GM12864 (cell line): ENCODE measurements around the gene HAPLN3.

Experiments
- DNase-seq: peaks from one replicate; pipeline ENCODE4 v3.0.0-alpha.2; 2011; ENCODE audit warnings: low read depth
- H3K4me3 ChIP-seq: 2 replicates; pipeline ENCODE4 v1.5.1; 2011; ENCODE audit warnings: mild to moderate bottlenecking, low read depth, low read length, control low read depth
- CTCF ChIP-seq: IDR thresholded peaks from 2 replicates; pipeline ENCODE4 v1.5.1; 2011; ENCODE audit warnings: low read depth, mild to moderate bottlenecking, moderate library complexity, low read length, control low read depth, inconsistent platforms; ENCODE audit errors: missing control alignments

The HAPLN3 gene

GRCh38 chr15:88898736-88899135 is 3.4 kb upstream of the HAPLN3 start:
- no peak for TF ChIP-seq CTCF
- no peak for DNase-seq

GRCh38 chr15:88897456-88898194 is 2.3 kb upstream of the HAPLN3 start:
- no peak overlapping the region for H3K4me3 ChIP-seq
- peak; percentile 27 for TF ChIP-seq CTCF
- no peak for DNase-seq

More at GRCh38 chr15:88898736-88899135, 3.4 kb upstream of the HAPLN3 start:
- no peak overlapping the region for H3K4me3 ChIP-seq

- no peak for DNase-seq
Measured at GRCh38 chr15:88897142-88897455, 1.8 kb upstream of the HAPLN3 start.

GRCh38 chr15:88896333-88897033 is 1.1 kb upstream of the HAPLN3 start:
- no peak overlapping the region for H3K4me3 ChIP-seq
- DNase-seq, result no peak
- TF ChIP-seq CTCF, result no peak

More at GRCh38 chr15:88897142-88897455, 1.8 kb upstream of the HAPLN3 start:
- no peak overlapping the region for H3K4me3 ChIP-seq
- TF ChIP-seq CTCF, result no peak

GRCh38 chr15:88894348-88894818 is 961 bp downstream of the HAPLN3 start:
- H3K4me3 ChIP-seq, result peak overlapping the region; percentile 44; the same call in 1 of the 2 replicates
- peak; percentile 85 for TF ChIP-seq CTCF
- no peak for DNase-seq

GRCh38 chr15:88891540-88892254 is 3.6 kb downstream of the HAPLN3 start:
- TF ChIP-seq CTCF, result no peak
- H3K4me3 ChIP-seq, result no peak overlapping the region
- DNase-seq, result no peak
